ENCODE measurements around the gene PGLYRP2.

PGLYRP2 gene

GRCh38 chr19:15506074-15506571 lies 26.8 kb upstream of the PGLYRP2 start:
- no peak overlapping the region for H3K4me3 ChIP-seq (ENCODE audit: low read depth, low read length)
- TF ChIP-seq CTCF (IDR thresholded peaks at IDR 0.05; ENCODE audit: control insufficient read depth, extremely low read depth, insufficient read depth) = no peak
- DNase-seq (ENCODE audit: low read depth) = no peak

- no peak for DNase-seq (ENCODE audit: low read depth)
- H3K4me3 ChIP-seq (ENCODE audit: low read depth, low read length) = no peak overlapping the region
- TF ChIP-seq CTCF (IDR thresholded peaks at IDR 0.05; ENCODE audit: control insufficient read depth, extremely low read depth, insufficient read depth) = no peak
Measured at GRCh38 chr19:15502264-15502663, 23.0 kb upstream of the PGLYRP2 start.

GRCh38 chr19:15501596-15501995 lies 22.3 kb upstream of the PGLYRP2 start:
- no peak for DNase-seq (ENCODE audit: low read depth)
- H3K4me3 ChIP-seq (ENCODE audit: low read depth, low read length) = no peak overlapping the region
- no peak for TF ChIP-seq CTCF (IDR thresholded peaks at IDR 0.05; ENCODE audit: control insufficient read depth, extremely low read depth, insufficient read depth)

GRCh38 chr19:15498910-15499309 lies 19.6 kb upstream of the PGLYRP2 start:
- TF ChIP-seq CTCF (IDR thresholded peaks at IDR 0.05; ENCODE audit: control insufficient read depth, extremely low read depth, insufficient read depth) = no peak
- no peak for DNase-seq (ENCODE audit: low read depth)
- no peak overlapping the region for H3K4me3 ChIP-seq (ENCODE audit: low read depth, low read length)

- no peak overlapping the region for H3K4me3 ChIP-seq (ENCODE audit: low read depth, low read length)
- DNase-seq (ENCODE audit: low read depth) = no peak
- TF ChIP-seq CTCF (IDR thresholded peaks at IDR 0.05; ENCODE audit: control insufficient read depth, extremely low read depth, insufficient read depth) = no peak
Measured at GRCh38 chr19:15498156-15498858, 19.0 kb upstream of the PGLYRP2 start.

- no peak for TF ChIP-seq CTCF (IDR thresholded peaks at IDR 0.05; ENCODE audit: control insufficient read depth, extremely low read depth, insufficient read depth)
- no peak overlapping the region for H3K4me3 ChIP-seq (ENCODE audit: low read depth, low read length)
- DNase-seq (ENCODE audit: low read depth) = peak; percentile 97
Measured at GRCh38 chr19:15495151-15495550, 15.8 kb upstream of the PGLYRP2 start.
